DND-41 (cell line): Measurements from ENCODE around the gene DDB1.

Source experiments
- ATAC-seq: fragments of 200-7000 bp; cut with Tn5 transposase; 3 replicates; pipeline ENCODE4 v1.9.1; 2021; ENCODE audit warnings: low read depth; ENCODE audit not compliant: insufficient read depth
- DNase-seq: peaks from one replicate; pipeline ENCODE4 v3.0.0-alpha.2; 2020
- H2AFZ ChIP-seq: 2 replicates; pipeline ENCODE4 v1.6.0; 2012; ENCODE audit warnings: low read depth, low read length
- H3K27ac ChIP-seq: 2 replicates; pipeline ENCODE4 v1.5.1; 2012; ENCODE audit warnings: low read length, inconsistent platforms
- H3K27me3 ChIP-seq: fragments of 200-600 bp; sonication (generic); 2 replicates; pipeline ENCODE4 v1.6.0; 2012; ENCODE audit warnings: low read length, mild to moderate bottlenecking, inconsistent platforms; ENCODE audit not compliant: insufficient read depth, poor library complexity
- H3K36me3 ChIP-seq: 2 replicates; pipeline ENCODE4 v1.5.1; 2012; ENCODE audit warnings: low read length, inconsistent platforms; ENCODE audit not compliant: insufficient read depth
- H3K4me1 ChIP-seq: 2 replicates; pipeline ENCODE4 v1.5.1; 2012; ENCODE audit warnings: mild to moderate bottlenecking, low read length; ENCODE audit not compliant: insufficient read depth
- H3K4me2 ChIP-seq: 2 replicates; pipeline ENCODE4 v1.6.0; 2012; ENCODE audit warnings: mild to moderate bottlenecking, moderate library complexity, low read length, inconsistent platforms; ENCODE audit not compliant: insufficient read depth
- H3K4me3 ChIP-seq, 2 experiments: fragments of 200-600 bp in 1 of 2; shearing (Covaris generic) in 1 of 2; 2 replicates each; pipeline ENCODE4 v1.5.1; 2012 to 2016; ENCODE audit warnings: inconsistent platforms in 2 of 2, low read length in 2 of 2, mild to moderate bottlenecking in 2 of 2, low read depth in 1 of 2, moderate library complexity in 1 of 2
- H3K79me2 ChIP-seq: 2 replicates; pipeline ENCODE4 v1.6.0; 2012; ENCODE audit warnings: low read length, inconsistent platforms; ENCODE audit not compliant: insufficient read depth
- H3K9ac ChIP-seq: 2 replicates; pipeline ENCODE4 v1.6.0; 2012; ENCODE audit warnings: low read depth, mild to moderate bottlenecking, inconsistent platforms, low read length, moderate library complexity
- H3K9me3 ChIP-seq: 2 replicates; pipeline ENCODE4 v1.5.1; 2012; ENCODE audit warnings: low read length, moderate library complexity, mild to moderate bottlenecking, inconsistent platforms; ENCODE audit not compliant: insufficient read depth, severe bottlenecking
- H4K20me1 ChIP-seq: 2 replicates; pipeline ENCODE4 v1.6.0; 2012; ENCODE audit warnings: low read length; ENCODE audit not compliant: insufficient read depth
- EZH2 ChIP-seq: IDR thresholded peaks from 3 replicates; pipeline ENCODE4 v1.6.1; 2012; ENCODE audit warnings: borderline replicate concordance, low read depth, mild to moderate bottlenecking, moderate library complexity, low read length, inconsistent platforms; ENCODE audit not compliant: severe bottlenecking
- TF ChIP-seq, protein P1 (sequence below): IDR thresholded peaks from 2 replicates; pipeline ENCODE4 v1.5.1; 2012; ENCODE audit warnings: borderline replicate concordance, low read length, moderate library complexity, mild to moderate bottlenecking; ENCODE audit not compliant: poor library complexity, severe bottlenecking; ENCODE audit errors: extremely low read depth

The DDB1 gene

DNA sequence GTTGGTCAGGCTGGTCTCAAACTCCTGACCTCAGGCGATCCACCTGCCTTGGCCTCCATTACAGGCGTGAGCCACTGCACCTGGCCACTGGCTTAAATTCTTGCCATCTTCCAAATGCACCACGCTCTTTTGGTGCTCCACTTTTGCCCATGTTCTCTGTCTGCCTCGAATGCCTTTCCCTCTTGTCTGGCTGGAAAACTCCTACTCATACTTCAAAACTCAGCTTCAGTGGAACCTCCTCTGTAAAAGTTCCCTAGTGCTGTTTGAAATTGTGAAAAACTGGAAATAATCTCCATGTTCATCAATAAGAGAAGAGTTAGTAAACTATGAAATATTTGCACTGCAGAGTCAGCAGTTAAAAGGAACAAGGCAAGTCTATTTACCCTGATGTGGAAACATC is 49.3 kb downstream of the DDB1 start:
- Histone ChIP-seq H3K79me2 (no peaks in the 10 kb centered on the region), H3K4me3 (no peak overlapping the region), H3K27ac (no peak overlapping the region), H3K4me2 (no peak overlapping the region), H4K20me1 (no peaks in the 10 kb centered on the region), H2AFZ (no peak overlapping the region), H3K9ac (no peak overlapping the region), H3K9me3 (no peaks in the 10 kb centered on the region), H3K36me3 (no peaks in the 10 kb centered on the region), H3K27me3 (no peaks in the 10 kb centered on the region), H3K4me1 (no peaks in the 10 kb centered on the region)
- ATAC-seq (no peak), DNase-seq (no peak)
- TF ChIP-seq, protein P1, sequence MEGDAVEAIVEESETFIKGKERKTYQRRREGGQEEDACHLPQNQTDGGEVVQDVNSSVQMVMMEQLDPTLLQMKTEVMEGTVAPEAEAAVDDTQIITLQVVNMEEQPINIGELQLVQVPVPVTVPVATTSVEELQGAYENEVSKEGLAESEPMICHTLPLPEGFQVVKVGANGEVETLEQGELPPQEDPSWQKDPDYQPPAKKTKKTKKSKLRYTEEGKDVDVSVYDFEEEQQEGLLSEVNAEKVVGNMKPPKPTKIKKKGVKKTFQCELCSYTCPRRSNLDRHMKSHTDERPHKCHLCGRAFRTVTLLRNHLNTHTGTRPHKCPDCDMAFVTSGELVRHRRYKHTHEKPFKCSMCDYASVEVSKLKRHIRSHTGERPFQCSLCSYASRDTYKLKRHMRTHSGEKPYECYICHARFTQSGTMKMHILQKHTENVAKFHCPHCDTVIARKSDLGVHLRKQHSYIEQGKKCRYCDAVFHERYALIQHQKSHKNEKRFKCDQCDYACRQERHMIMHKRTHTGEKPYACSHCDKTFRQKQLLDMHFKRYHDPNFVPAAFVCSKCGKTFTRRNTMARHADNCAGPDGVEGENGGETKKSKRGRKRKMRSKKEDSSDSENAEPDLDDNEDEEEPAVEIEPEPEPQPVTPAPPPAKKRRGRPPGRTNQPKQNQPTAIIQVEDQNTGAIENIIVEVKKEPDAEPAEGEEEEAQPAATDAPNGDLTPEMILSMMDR = no peak
- TF ChIP-seq EZH2 = no peak

DNA sequence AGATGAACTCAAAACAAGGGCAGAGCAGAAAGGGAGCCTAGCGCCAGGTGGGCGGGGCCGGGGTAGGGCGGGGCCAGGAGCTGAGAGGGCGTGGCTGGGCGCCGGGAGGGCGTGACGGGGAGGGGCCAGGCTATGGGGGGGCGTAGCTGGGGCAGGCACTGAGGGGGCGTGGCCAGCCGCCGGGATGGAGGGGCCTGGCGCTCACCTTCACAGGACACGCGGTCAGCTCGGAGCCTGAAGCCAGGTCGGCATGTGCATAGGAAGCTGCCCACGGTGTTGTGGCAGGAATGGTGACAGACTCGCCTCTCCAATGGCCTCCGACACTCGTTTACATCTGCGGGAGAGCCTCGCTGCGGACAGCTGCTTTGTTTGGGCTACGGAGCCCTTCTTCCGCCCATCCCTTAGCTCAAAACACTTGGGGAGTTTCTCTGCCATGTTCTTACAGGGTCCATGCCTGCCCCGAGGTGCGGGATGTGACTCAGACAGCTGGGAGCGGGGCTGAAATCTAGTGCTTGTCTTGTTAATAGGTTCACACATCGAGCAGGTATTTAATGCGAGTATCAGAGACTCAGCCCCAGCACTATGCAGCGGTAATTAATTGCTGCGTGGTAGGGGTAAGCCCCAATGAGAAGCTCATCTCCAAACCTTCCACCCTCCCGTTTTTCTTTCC is 51.2 kb downstream of the DDB1 start:
- Histone ChIP-seq H3K9ac (no peak overlapping the region), H3K36me3 (no peaks in the 10 kb centered on the region), H3K4me2 (no peak overlapping the region), H3K4me1 (no peaks in the 10 kb centered on the region), H3K27ac (no peak overlapping the region), H3K27me3 (peaks cover 3% of the 10 kb centered on the region), H2AFZ (no peak overlapping the region), H4K20me1 (no peaks in the 10 kb centered on the region), H3K4me3 (no peak overlapping the region), H3K9me3 (no peaks in the 10 kb centered on the region), H3K79me2 (no peaks in the 10 kb centered on the region)
- DNase-seq (peak; percentile 30), ATAC-seq (peak; percentile 73)
- TF ChIP-seq, protein P1 = no peak
- TF ChIP-seq EZH2 = no peak

DNA sequence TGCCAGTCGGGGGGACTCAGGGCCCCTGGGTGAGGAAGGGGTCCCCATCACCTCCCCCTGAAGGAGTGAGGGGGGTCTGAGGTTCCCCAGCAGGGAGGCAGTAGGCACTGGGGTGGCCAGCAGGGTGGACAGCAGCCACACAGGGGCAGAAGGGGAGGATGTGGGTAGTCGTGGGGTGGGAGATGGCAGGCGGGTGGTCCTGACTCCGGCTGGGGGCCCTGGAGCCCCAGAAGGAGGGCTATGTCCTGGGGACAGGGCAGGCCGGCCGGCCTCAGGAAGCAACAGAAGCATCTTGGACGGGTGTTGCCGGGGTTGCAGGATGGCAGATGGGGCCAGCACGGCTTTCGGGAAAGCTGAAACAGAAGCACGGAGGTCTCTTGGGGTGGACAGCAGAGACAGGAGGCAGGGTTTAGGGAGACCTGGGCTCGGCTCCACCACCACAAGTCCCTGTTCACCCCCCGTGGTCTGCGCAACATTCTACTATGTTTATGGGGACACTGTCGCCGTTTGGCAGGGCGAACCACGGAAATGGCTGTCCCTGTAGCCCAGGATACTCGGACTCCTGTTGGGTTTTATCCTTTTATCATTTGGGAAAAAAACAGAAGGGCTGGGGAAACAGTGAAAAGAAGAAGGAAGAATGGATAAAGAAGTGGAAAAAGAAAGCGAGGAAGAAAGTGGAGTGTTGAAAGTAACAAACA is 51.9 kb downstream of the DDB1 start:
- no peaks in the 10 kb centered on the region for H3K36me3 ChIP-seq
- H3K4me3 ChIP-seq = no peak overlapping the region
- no peaks in the 10 kb centered on the region for H4K20me1 ChIP-seq
- no peaks in the 10 kb centered on the region for H3K4me1 ChIP-seq
- no peak overlapping the region for H2AFZ ChIP-seq
- no peak overlapping the region for H3K4me2 ChIP-seq
- peaks cover 3% of the 10 kb centered on the region for H3K27me3 ChIP-seq
- no peak overlapping the region for H3K27ac ChIP-seq
- DNase-seq = no peak
- no peak for ATAC-seq
- TF ChIP-seq EZH2 = no peak
- TF ChIP-seq, protein P1 = no peak
- no peaks in the 10 kb centered on the region for H3K79me2 ChIP-seq
- H3K9me3 ChIP-seq = no peaks in the 10 kb centered on the region
- H3K9ac ChIP-seq = no peak overlapping the region
